Aorta (tissue), 5 donors: Measurements from ENCODE around the gene GUCY2F. TPM values are rescaled to one million over a fixed set of nuclear protein-coding genes. Genes with fewer than 3 reads are reported as not detected.

Experiments
- ATAC-seq: fragments of 200-7000 bp; cut with Tn5 transposase; one replicate; pipeline ENCODE4 v1.9.1; 2022; ENCODE audit warnings: moderate library complexity; ENCODE audit not compliant: low FRiP score
- DNase-seq, 2 donors: peaks; one replicate each; pipeline ENCODE4 v3.0.0-alpha.2; 2020
- H3K27ac ChIP-seq, 2 donors: one replicate each; pipeline ENCODE4 v1.5.1; 2013; ENCODE audit warnings: low read length in 2 of 2, mild to moderate bottlenecking in 2 of 2, moderate library complexity in 2 of 2, control low read depth in 1 of 2, inconsistent platforms in 1 of 2, low read depth in 1 of 2
- H3K27me3 ChIP-seq, 2 donors: one replicate each; pipeline ENCODE4 v1.6.1; 2013; ENCODE audit warnings: control low read depth in 1 of 2, low read length in 1 of 2, mild to moderate bottlenecking in 1 of 2, moderate library complexity in 1 of 2; ENCODE audit not compliant: insufficient read depth in 2 of 2, control insufficient read depth in 1 of 2
- H3K36me3 ChIP-seq, 2 donors: one replicate each; pipeline ENCODE4 v1.6.1; 2013; ENCODE audit warnings: control low read depth in 1 of 2, low read length in 1 of 2, mild to moderate bottlenecking in 1 of 2; ENCODE audit not compliant: insufficient read depth in 2 of 2, control insufficient read depth in 1 of 2
- H3K4me1 ChIP-seq, 2 donors: one replicate each; pipeline ENCODE4 v1.6.1; 2013; ENCODE audit warnings: low read length in 2 of 2, control low read depth in 1 of 2, mild to moderate bottlenecking in 1 of 2, moderate library complexity in 1 of 2; ENCODE audit not compliant: insufficient read depth in 2 of 2, control insufficient read depth in 1 of 2
- H3K4me3 ChIP-seq, 2 donors: one replicate each; pipeline ENCODE4 v1.5.1; 2013; ENCODE audit warnings: low read length in 2 of 2, control low read depth in 1 of 2, mild to moderate bottlenecking in 1 of 2
- H3K9me3 ChIP-seq: one replicate; pipeline ENCODE4 v1.6.1; 2013; ENCODE audit warnings: mild to moderate bottlenecking, low read length; ENCODE audit not compliant: control insufficient read depth
- WGBS, 2 donors: extraction: QIAGEN DNeasy Blood & Tissue Kit; methylation state at CpG; one replicate each; pipeline ENCODE4 v1.1.7; 2013; 5-methylcytosine and 5-hydroxymethylcytosine counted together
- intact Hi-C, 2 donors: fragments of 100-400 bp; cut with DNase I; formaldehyde crosslinking; loops; one replicate each; pipeline versions ENCODE4 v1.14.2 to v1.15.0; 2022
- polyA plus RNA-seq, 2 donors: library from polyadenylated mRNA; stranded (reverse); fragments of 200-250 nt; gene quantifications; one replicate each; pipeline ENCODE4 v1.2.3, GENCODE V29; 2013
- total RNA-seq, 2 donors: library from RNA; stranded (reverse); fragmentation: NEBNext Ultra II Directional; extraction: Animal tissue kit (Norgen Biotek cat#: 25700); gene quantifications; one replicate each; pipeline ENCODE4 v1.2.1, GENCODE V29; 2021
- donor health status: healthy with polysubstance abuse.
- donor health status: Bipolar disorder and iron deficiency.
- donor health status: DM: no; HTN: no; CAD: no.
- donor health status: DM: no; HTN: no; CAD: no.
- donor health status: DM: yes; HTN: yes; CAD: no.

Gene GUCY2F
- total and polyA plus RNA-seq, 4 donors: 0.09 TPM; not detected in 3

DNA sequence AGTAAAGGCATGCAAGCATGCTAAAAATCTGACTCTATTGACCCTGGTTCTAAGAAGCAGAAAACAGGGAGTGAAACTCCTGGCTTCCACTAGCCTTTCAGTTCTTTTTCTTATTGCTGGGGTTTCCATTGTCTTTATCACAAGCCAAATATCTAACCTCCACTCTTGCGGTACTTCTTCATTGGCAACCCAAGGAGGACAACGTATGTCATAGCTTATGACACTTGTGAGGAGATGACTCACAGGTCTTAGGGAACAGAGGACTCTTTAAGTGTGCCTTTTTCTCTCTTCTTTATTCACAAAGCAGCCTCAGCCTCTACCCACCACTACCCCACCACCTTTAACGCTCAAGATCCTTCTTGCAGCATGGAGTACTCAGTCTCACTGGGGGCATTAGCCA, 124.2 kb downstream of the GUCY2F start:
- H3K9me3 ChIP-seq: no peaks in the 10 kb centered on the region
- WGBS, 2 donors: 92 to 95% methylated on average over 3 of the region's 3 CpGs
- intact Hi-C loops: no loop called here
- no peak overlapping the region for H3K4me3 ChIP-seq
- H3K27ac ChIP-seq: no peak overlapping the region
- no peak for DNase-seq
- H3K4me1 ChIP-seq: no peaks in the 10 kb centered on the region
- no peaks in the 10 kb centered on the region for H3K27me3 ChIP-seq
- no peaks in the 10 kb centered on the region for H3K36me3 ChIP-seq
- ATAC-seq: no peak

DNA sequence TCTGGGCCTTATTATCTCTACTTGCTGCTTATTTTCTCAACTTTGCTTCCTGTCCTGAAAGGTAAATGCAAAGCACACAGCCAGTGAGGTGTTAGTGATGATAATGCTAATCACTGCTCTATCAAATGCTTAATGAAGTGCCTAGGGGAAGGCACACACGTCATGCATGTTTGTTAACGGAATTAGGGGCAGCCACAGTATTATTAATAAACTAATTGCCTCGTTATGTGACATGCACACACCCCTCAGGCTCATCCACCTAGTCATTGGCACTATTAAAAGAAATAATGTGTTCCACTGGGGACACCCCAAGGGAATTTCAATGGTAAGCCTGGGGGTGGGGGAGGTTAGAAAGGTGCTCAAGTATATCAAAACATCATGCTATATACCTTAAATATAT, 125.2 kb downstream of the GUCY2F start:
- no peak overlapping the region for H3K4me3 ChIP-seq
- ATAC-seq (no peak), DNase-seq (no peak)
- H3K27me3 ChIP-seq: no peaks in the 10 kb centered on the region
- no peaks in the 10 kb centered on the region for H3K9me3 ChIP-seq
- WGBS, 2 donors: 51 to 87% methylated on average over 3 of the region's 3 CpGs
- H3K4me1 ChIP-seq: no peaks in the 10 kb centered on the region
- H3K36me3 ChIP-seq: no peaks in the 10 kb centered on the region
- H3K27ac ChIP-seq: no peak overlapping the region
- intact Hi-C loops: no loop called here

DNA sequence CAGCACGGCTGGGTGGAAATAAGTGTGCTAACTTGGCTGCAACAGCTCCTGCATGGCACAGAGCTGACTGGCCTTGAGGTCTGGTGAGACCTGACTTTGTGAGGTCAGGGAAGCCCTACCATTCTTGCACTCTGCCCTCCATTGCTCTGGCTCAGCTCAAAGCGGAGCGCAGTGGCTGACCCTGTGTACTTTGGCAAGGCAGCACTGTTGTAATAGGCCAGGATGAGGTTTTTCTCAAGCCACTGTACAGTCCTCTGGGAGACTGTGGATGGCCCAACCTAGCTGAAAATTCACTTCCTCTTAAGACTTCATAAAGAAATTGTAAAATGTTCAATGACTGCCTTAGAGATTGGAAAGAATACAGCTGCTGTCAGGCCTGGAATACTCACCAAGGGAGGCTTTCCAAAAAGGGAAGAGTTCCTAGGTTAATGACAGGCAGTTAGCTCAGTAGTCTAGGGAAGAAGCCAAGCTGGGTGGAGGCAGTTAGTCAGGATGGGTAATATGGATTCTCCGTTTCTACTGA, 129.8 kb downstream of the GUCY2F start:
- no peak overlapping the region for H3K4me3 ChIP-seq
- H3K27me3 ChIP-seq: no peaks in the 10 kb centered on the region
- ATAC-seq (no peak), DNase-seq (peak in 1 of 2 donors; percentile 44)
- no peaks in the 10 kb centered on the region for H3K36me3 ChIP-seq
- H3K9me3 ChIP-seq: no peaks in the 10 kb centered on the region
- 5 to 30% methylated on average over 4 of the region's 4 CpGs for WGBS, 2 donors
- H3K4me1 ChIP-seq: no peaks in the 10 kb centered on the region
- no peak overlapping the region for H3K27ac ChIP-seq
- intact Hi-C loops: no loop called here

DNA sequence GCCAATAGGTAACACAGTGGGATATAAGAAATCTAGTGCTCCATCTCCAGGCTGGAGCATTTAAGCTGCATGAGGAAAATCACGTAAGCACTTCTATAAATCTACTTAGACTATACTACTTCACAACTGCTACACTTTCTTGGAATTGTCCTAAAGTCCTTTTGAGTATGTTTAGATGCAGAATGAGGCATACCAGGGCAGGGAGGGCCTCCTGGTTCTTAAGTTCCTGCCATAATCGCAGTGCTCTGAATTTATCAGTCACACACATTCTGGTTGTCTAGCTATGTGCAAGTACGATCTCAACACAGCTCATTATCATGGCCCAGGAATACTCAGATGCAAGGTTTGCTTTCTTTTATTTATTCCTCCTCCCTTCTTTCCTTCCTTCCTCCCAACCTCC, 130.3 kb downstream of the GUCY2F start:
- Histone ChIP-seq H3K27me3 (no peaks in the 10 kb centered on the region), H3K27ac (no peak overlapping the region), H3K4me3 (no peak overlapping the region), H3K9me3 (no peaks in the 10 kb centered on the region), H3K36me3 (no peaks in the 10 kb centered on the region), H3K4me1 (no peaks in the 10 kb centered on the region)
- intact Hi-C loops: no loop called here
- no peak for DNase-seq
- ATAC-seq: no peak
- WGBS, 2 donors: 58 to 68% methylated on average over 3 of the region's 3 CpGs

DNA sequence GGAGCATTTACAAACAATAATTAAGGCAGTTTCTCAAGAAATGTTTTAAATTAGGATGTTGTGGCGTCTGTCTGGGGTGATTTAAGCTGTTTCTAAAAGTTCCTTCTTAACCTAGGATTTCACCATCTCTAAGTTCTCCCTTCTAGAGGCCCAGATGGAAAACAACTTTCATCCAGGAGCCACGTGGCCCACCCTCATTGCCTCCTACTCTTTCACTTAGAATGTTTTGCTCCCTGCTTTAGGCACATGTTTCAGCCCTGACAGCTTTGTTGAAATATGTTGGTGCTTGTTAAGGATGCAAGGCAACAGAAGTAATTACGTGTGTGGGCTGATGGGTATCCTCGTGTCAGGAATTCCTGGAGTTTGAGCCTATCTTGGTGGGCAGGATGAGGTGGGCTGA, 131.3 kb downstream of the GUCY2F start:
- DNase-seq: no peak

DNA sequence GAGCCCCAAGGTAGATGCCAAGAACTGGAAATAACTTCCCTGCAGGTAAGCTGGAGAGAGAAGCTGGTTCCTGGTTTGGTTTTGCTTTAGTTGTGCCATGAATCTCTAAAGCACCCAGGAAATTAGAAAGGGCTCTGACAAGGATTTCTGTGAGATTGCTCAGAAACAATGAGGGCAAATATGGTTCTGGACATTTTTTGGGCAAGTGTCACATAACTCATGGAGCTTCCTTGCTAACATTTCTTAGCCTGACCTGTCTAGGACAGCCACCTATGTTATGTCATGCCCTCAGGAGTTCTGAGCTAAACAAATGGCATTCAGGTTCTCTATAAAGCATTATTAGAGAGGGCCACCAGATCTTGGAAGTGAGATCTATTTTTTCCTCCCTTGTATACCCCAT, 131.8 kb downstream of the GUCY2F start:
- Histone ChIP-seq H3K36me3 (no peaks in the 10 kb centered on the region), H3K4me1 (no peaks in the 10 kb centered on the region), H3K27me3 (no peaks in the 10 kb centered on the region), H3K27ac (no peak overlapping the region), H3K9me3 (no peaks in the 10 kb centered on the region), H3K4me3 (no peak overlapping the region)
- DNase-seq (no peak), ATAC-seq (no peak)
- intact Hi-C loops: no loop called here

More for the DNA sequence above, 131.3 kb downstream of the GUCY2F start:
- Histone ChIP-seq H3K4me1 (no peaks in the 10 kb centered on the region), H3K27me3 (no peaks in the 10 kb centered on the region), H3K4me3 (no peak overlapping the region), H3K27ac (no peak overlapping the region), H3K36me3 (no peaks in the 10 kb centered on the region), H3K9me3 (no peaks in the 10 kb centered on the region)
- ATAC-seq: no peak
- WGBS, 2 donors: 61 to 96% methylated on average over 4 of the region's 4 CpGs
- intact Hi-C loops: no loop called here

DNA sequence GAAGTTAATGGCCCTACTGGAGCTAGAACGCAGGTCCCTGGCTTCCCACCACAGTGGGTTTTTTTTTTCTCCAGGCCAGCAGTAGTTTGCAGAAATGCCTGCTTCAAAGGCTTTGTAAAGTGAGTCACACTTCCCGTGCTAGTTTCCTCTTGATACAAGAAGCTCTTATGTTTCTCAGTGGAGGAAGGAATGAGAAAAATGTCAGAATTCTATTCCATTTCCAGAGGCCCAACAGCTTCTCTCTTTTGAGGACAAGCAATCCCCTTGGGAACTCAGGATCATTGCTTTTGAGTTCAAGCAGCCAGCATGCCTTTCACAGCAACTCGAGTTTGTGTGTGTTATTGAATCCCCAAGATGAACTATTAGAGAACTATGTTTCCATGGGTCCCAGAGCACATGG, 134.3 kb downstream of the GUCY2F start:
- 17 to 26% methylated on average over 3 of the region's 3 CpGs for WGBS, 2 donors
- Histone ChIP-seq H3K4me1 (no peaks in the 10 kb centered on the region), H3K27me3 (no peaks in the 10 kb centered on the region), H3K4me3 (no peak overlapping the region), H3K27ac (no peak overlapping the region), H3K36me3 (no peaks in the 10 kb centered on the region), H3K9me3 (no peaks in the 10 kb centered on the region)
- no peak for DNase-seq
- no peak for ATAC-seq
- intact Hi-C loops: no loop called here

DNA sequence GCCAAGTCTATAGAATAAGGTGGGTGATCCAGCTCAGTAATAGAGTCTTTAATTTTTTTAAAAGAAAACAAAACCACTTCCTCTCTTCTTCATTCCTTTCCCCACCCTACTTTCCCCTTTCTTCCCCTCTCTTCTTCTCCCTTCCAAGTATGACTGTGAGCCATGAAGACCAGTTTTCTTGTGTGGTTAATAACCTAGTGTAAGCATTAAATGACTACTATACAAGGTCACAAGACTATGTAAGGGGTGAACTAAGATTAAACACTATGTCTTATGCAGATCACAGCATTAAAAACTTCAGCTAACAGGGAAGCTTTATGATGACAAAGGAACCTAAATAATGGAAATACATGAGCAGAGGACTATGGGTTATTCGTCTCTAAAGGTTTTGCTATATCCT, 135.4 kb downstream of the GUCY2F start:
- Histone ChIP-seq H3K4me1 (no peaks in the 10 kb centered on the region), H3K27me3 (no peaks in the 10 kb centered on the region), H3K4me3 (no peak overlapping the region), H3K27ac (no peak overlapping the region), H3K9me3 (no peaks in the 10 kb centered on the region), H3K36me3 (no peaks in the 10 kb centered on the region)
- ATAC-seq: no peak
- 72 to 91% methylated on average over 1 of the region's 1 CpG for WGBS, 2 donors
- DNase-seq: no peak
- intact Hi-C loops: no loop called here

DNA sequence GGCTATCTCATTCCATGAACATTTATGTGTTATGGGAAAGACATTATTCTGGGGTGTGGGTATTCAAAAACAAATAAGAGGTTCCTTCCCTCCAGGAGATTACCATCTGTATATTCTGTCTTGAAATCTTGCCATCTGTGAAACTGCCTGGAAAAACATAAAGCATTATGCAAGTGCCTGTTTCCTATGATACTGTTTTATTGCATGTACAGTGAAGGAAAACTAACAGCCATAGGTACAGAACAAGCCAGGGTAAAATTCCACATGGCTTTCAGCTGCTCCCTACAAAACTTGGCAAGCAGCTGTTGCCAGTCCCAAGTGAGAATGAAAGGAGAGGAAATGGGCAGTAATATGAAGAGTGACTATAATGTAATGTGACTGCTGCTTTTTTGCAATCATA, 136.0 kb downstream of the GUCY2F start:
- ATAC-seq: no peak
- intact Hi-C loops: no loop called here

More for the DNA sequence above, 136.0 kb downstream of the GUCY2F start:
- Histone ChIP-seq H3K27me3 (no peaks in the 10 kb centered on the region), H3K4me3 (no peak overlapping the region), H3K27ac (no peak overlapping the region), H3K4me1 (no peaks in the 10 kb centered on the region), H3K9me3 (no peaks in the 10 kb centered on the region), H3K36me3 (no peaks in the 10 kb centered on the region)
- no peak for DNase-seq
